HepG2 (cell line): ENCODE measurements around the gene TOMM20. TPM values are rescaled to one million over a fixed set of nuclear protein-coding genes. Genes with fewer than 3 reads are reported as not detected.

Experiments used
- AHR ChIP-seq: IDR thresholded peaks from 2 replicates; pipeline ENCODE4 v1.6.1; 2018; ENCODE audit warnings: missing genetic modification reagents, missing compliant biosample characterization
- CBX5 ChIP-seq: sonication (generic); formaldehyde crosslinking; IDR thresholded peaks from 2 replicates; pipeline ENCODE4 v1.4.0; 2020; ENCODE audit warnings: missing genetic modification reagents, borderline replicate concordance
- ESRRA ChIP-seq: sonication (generic); formaldehyde crosslinking; IDR thresholded peaks from 2 replicates; pipeline ENCODE4 v1.5.1; 2020; ENCODE audit warnings: mild to moderate bottlenecking, low read depth, missing genetic modification reagents
- ZFAT ChIP-seq: sonication (generic); formaldehyde crosslinking; conservative IDR thresholded peaks from 2 replicates; pipeline ENCODE4 v1.8.1; 2023; ENCODE audit warnings: missing genetic modification reagents, inconsistent platforms
- ZNF282 ChIP-seq: fragments of 450-650 bp; IDR thresholded peaks from 2 replicates; pipeline ENCODE4 v1.6.1; 2018; ENCODE audit not compliant: partially characterized antibody
- ZNF567 ChIP-seq: sonication (generic); formaldehyde crosslinking; IDR thresholded peaks from 2 replicates; pipeline ENCODE4 v1.8.1; 2023; ENCODE audit warnings: mild to moderate bottlenecking, missing genetic modification reagents, borderline replicate concordance
- polyA plus RNA-seq, 8 experiments: library from polyadenylated mRNA; depleted of rRNA in 3 of 8; stranded (reverse) in 7 of 8; unstranded in 1 of 8; fragments of >200 nt; fragmentation: Illumina TruSeq in 4 of 8; extraction: Trizol in 4 of 8; gene quantifications; 2 replicates each; pipeline versions ENCODE4 v1.2.1 to v1.2.3, GENCODE V29; 2011 to 2016; ENCODE audit warnings: low read depth in 4 of 8, missing spikeins in 1 of 8, mixed read lengths in 1 of 8; ENCODE audit not compliant: insufficient read depth in 1 of 8
- total RNA-seq, 5 experiments: library from RNA; depleted of rRNA; stranded (reverse); fragments of >200 nt; fragmentation: Illumina TruSeq; extraction: Trizol; gene quantifications; 2 replicates each; pipeline ENCODE4 v1.2.3, GENCODE V29; 2016; ENCODE audit warnings: low read depth in 1 of 5
- TF ChIP-seq, protein P1 (sequence below): sonication (generic); formaldehyde crosslinking; IDR thresholded peaks from 2 replicates; pipeline ENCODE4 v1.5.1; 2020; ENCODE audit warnings: mild to moderate bottlenecking, moderate library complexity, missing genetic modification reagents
- TF ChIP-seq, protein P2 (sequence below): sonication (generic); formaldehyde crosslinking; IDR thresholded peaks from 2 replicates; pipeline ENCODE4 v1.5.0; 2020; ENCODE audit warnings: mild to moderate bottlenecking, missing genetic modification reagents, borderline replicate concordance
- TF ChIP-seq, protein P3 (sequence below): sonication (generic); formaldehyde crosslinking; IDR thresholded peaks from 2 replicates; pipeline ENCODE4 v1.4.0; 2020; ENCODE audit warnings: mild to moderate bottlenecking, missing genetic modification reagents, borderline replicate concordance
- TF ChIP-seq, protein P4 (sequence below): sonication (generic); formaldehyde crosslinking; IDR thresholded peaks from 2 replicates; pipeline ENCODE4 v1.5.1; 2020; ENCODE audit warnings: missing genetic modification reagents, mild to moderate bottlenecking, borderline replicate concordance

Gene TOMM20
- total and polyA plus RNA-seq, 2 of the 13 experiments (the other 11 are each of a cell fraction or from before 2014, with no cell fraction given) = 153 to 376 TPM

DNA sequence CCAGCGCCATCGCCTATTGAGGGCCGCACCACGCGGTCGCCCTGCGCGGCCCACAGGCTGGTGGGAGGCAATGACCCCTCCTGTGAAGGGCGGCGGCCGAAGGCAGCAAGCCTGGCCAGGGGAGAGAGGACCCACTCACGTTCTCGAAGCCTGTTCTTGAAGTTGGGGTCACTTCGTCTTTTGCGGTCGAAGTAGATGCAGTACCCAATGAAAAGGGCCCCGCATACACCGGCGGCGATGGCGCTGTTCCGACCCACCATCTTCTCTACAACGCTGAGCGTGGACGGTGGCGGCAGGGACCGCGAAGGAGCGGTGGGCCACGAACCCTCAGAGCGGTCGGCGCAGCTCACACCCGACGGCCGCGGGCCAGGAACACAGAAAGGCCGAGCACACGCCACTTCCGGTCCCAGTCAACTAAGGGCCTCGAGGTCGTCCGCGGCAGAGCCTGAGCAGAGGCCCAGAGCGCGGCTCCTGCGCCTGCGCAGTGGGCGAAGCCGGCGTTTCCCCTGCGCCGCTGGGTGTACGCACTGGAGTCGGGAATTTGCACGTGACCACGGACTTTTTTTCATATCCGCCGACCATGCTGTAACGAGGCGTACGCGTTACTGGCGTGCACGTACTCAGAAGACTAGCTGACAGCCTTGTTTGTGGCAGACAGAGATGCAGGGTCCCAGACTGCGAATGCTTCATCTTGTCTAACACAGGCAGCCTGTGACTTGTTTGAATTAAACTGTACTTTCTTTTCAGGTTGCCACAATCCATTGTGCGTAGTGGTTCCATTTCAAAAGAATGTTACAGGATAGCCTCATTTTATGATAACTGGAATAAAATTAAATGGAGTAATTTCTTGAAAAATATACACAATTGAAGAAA lies at the start of gene TOMM20 (continued):
- TF ChIP-seq, protein P1, sequence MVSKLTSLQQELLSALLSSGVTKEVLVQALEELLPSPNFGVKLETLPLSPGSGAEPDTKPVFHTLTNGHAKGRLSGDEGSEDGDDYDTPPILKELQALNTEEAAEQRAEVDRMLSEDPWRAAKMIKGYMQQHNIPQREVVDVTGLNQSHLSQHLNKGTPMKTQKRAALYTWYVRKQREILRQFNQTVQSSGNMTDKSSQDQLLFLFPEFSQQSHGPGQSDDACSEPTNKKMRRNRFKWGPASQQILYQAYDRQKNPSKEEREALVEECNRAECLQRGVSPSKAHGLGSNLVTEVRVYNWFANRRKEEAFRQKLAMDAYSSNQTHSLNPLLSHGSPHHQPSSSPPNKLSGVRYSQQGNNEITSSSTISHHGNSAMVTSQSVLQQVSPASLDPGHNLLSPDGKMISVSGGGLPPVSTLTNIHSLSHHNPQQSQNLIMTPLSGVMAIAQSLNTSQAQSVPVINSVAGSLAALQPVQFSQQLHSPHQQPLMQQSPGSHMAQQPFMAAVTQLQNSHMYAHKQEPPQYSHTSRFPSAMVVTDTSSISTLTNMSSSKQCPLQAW (CRISPR knock-in tag) = peak; percentile 66
- TF ChIP-seq, protein P2, sequence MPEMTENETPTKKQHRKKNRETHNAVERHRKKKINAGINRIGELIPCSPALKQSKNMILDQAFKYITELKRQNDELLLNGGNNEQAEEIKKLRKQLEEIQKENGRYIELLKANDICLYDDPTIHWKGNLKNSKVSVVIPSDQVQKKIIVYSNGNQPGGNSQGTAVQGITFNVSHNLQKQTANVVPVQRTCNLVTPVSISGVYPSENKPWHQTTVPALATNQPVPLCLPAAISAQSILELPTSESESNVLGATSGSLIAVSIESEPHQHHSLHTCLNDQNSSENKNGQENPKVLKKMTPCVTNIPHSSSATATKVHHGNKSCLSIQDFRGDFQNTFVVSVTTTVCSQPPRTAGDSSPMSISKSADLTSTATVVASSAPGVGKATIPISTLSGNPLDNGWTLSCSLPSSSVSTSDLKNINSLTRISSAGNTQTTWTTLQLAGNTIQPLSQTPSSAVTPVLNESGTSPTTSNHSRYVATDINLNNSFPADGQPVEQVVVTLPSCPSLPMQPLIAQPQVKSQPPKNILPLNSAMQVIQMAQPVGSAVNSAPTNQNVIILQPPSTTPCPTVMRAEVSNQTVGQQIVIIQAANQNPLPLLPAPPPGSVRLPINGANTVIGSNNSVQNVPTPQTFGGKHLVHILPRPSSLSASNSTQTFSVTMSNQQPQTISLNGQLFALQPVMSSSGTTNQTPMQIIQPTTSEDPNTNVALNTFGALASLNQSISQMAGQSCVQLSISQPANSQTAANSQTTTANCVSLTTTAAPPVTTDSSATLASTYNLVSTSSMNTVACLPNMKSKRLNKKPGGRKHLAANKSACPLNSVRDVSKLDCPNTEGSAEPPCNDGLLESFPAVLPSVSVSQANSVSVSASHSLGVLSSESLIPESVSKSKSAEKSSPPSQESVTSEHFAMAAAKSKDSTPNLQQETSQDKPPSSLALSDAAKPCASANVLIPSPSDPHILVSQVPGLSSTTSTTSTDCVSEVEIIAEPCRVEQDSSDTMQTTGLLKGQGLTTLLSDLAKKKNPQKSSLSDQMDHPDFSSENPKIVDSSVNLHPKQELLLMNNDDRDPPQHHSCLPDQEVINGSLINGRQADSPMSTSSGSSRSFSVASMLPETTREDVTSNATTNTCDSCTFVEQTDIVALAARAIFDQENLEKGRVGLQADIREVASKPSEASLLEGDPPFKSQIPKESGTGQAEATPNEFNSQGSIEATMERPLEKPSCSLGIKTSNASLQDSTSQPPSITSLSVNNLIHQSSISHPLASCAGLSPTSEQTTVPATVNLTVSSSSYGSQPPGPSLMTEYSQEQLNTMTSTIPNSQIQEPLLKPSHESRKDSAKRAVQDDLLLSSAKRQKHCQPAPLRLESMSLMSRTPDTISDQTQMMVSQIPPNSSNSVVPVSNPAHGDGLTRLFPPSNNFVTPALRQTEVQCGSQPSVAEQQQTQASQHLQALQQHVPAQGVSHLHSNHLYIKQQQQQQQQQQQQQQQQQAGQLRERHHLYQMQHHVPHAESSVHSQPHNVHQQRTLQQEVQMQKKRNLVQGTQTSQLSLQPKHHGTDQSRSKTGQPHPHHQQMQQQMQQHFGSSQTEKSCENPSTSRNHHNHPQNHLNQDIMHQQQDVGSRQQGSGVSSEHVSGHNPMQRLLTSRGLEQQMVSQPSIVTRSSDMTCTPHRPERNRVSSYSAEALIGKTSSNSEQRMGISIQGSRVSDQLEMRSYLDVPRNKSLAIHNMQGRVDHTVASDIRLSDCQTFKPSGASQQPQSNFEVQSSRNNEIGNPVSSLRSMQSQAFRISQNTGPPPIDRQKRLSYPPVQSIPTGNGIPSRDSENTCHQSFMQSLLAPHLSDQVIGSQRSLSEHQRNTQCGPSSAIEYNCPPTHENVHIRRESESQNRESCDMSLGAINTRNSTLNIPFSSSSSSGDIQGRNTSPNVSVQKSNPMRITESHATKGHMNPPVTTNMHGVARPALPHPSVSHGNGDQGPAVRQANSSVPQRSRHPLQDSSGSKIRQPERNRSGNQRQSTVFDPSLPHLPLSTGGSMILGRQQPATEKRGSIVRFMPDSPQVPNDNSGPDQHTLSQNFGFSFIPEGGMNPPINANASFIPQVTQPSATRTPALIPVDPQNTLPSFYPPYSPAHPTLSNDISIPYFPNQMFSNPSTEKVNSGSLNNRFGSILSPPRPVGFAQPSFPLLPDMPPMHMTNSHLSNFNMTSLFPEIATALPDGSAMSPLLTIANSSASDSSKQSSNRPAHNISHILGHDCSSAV = no peak
- peak; percentile 69; the same call in 1 of the 2 replicates for TF ChIP-seq ZFAT (CRISPR knock-in tag)
- no peak for TF ChIP-seq ZNF282
- TF ChIP-seq, protein P3, sequence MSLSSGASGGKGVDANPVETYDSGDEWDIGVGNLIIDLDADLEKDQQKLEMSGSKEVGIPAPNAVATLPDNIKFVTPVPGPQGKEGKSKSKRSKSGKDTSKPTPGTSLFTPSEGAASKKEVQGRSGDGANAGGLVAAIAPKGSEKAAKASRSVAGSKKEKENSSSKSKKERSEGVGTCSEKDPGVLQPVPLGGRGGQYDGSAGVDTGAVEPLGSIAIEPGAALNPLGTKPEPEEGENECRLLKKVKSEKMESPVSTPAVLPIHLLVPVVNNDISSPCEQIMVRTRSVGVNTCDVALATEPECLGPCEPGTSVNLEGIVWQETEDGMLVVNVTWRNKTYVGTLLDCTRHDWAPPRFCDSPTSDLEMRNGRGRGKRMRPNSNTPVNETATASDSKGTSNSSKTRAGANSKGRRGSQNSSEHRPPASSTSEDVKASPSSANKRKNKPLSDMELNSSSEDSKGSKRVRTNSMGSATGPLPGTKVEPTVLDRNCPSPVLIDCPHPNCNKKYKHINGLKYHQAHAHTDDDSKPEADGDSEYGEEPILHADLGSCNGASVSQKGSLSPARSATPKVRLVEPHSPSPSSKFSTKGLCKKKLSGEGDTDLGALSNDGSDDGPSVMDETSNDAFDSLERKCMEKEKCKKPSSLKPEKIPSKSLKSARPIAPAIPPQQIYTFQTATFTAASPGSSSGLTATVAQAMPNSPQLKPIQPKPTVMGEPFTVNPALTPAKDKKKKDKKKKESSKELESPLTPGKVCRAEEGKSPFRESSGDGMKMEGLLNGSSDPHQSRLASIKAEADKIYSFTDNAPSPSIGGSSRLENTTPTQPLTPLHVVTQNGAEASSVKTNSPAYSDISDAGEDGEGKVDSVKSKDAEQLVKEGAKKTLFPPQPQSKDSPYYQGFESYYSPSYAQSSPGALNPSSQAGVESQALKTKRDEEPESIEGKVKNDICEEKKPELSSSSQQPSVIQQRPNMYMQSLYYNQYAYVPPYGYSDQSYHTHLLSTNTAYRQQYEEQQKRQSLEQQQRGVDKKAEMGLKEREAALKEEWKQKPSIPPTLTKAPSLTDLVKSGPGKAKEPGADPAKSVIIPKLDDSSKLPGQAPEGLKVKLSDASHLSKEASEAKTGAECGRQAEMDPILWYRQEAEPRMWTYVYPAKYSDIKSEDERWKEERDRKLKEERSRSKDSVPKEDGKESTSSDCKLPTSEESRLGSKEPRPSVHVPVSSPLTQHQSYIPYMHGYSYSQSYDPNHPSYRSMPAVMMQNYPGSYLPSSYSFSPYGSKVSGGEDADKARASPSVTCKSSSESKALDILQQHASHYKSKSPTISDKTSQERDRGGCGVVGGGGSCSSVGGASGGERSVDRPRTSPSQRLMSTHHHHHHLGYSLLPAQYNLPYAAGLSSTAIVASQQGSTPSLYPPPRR (CRISPR knock-in tag) = peak; percentile 50; the same call in 1 of the 2 replicates
- TF ChIP-seq CBX5 (CRISPR knock-in tag) = peak; percentile 66; the same call in 1 of the 2 replicates
- TF ChIP-seq ESRRA = peak; percentile 47
- TF ChIP-seq, protein P4, sequence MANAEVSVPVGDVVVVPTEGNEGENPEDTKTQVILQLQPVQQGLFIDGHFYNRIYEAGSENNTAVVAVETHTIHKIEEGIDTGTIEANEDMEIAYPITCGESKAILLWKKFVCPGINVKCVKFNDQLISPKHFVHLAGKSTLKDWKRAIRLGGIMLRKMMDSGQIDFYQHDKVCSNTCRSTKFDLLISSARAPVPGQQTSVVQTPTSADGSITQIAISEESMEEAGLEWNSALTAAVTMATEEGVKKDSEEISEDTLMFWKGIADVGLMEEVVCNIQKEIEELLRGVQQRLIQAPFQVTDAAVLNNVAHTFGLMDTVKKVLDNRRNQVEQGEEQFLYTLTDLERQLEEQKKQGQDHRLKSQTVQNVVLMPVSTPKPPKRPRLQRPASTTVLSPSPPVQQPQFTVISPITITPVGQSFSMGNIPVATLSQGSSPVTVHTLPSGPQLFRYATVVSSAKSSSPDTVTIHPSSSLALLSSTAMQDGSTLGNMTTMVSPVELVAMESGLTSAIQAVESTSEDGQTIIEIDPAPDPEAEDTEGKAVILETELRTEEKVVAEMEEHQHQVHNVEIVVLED (CRISPR knock-in tag) = peak; percentile 93
- TF ChIP-seq AHR = peak; percentile 31; the same call in 1 of the 2 replicates
- peak; percentile 68; the same call in 1 of the 2 replicates for TF ChIP-seq ZNF567 (CRISPR knock-in tag)
